Stimulated activated CD4-positive, alpha-beta T cell treated with anti-CD3 and anti-CD28 coated beads, Interleukin-12 subunit alpha, Interleukin-12 subunit beta, amount 100 ng/mL, for 4 hours (primary cell): ENCODE results near the gene ZC3H12D.
"Not testable (repeated sequence)": the region's sequence is repeated elsewhere in the genome, so short reads cannot be mapped to it uniquely, and the experiment has no call there.

ENCODE experiments used
- DNase-seq: peaks from one replicate; pipeline ENCODE4 v3.0.0-alpha.2; 2020

ZC3H12D gene

GRCh38 chr6:149483334-149483725 is 1.5 kb downstream of the ZC3H12D start:
- DNase-seq: no peak

- no peak for DNase-seq
Measured at GRCh38 chr6:149482545-149483333, 2.1 kb downstream of the ZC3H12D start.

- peak; percentile 38 for DNase-seq
Measured at GRCh38 chr6:149480502-149481280, 4.1 kb downstream of the ZC3H12D start.

GRCh38 chr6:149478631-149479314 is 6.0 kb downstream of the ZC3H12D start:
- no peak for DNase-seq

- no peak for DNase-seq
Measured at GRCh38 chr6:149477544-149477943, 7.3 kb downstream of the ZC3H12D start.

- DNase-seq: no peak
Measured at GRCh38 chr6:149476789-149477455, 7.9 kb downstream of the ZC3H12D start.

GRCh38 chr6:149474108-149474935 is 10.5 kb downstream of the ZC3H12D start:
- DNase-seq: no peak

GRCh38 chr6:149473080-149474052 is 11.4 kb downstream of the ZC3H12D start:
- DNase-seq: no peak

- no peak for DNase-seq
Measured at GRCh38 chr6:149472241-149472640, 12.6 kb downstream of the ZC3H12D start.

- no peak for DNase-seq
Measured at GRCh38 chr6:149471801-149472200, 13.0 kb downstream of the ZC3H12D start.

- no peak for DNase-seq
Measured at GRCh38 chr6:149470948-149471347, 13.9 kb downstream of the ZC3H12D start.

- no peak for DNase-seq
Measured at GRCh38 chr6:149468179-149468578, 16.6 kb downstream of the ZC3H12D start.

- DNase-seq: no peak
Measured at GRCh38 chr6:149467265-149467664, 17.5 kb downstream of the ZC3H12D start.

- DNase-seq: no peak
Measured at GRCh38 chr6:149464411-149464810, 20.4 kb downstream of the ZC3H12D start.

GRCh38 chr6:149463781-149464180 is 21.0 kb downstream of the ZC3H12D start:
- no peak for DNase-seq

GRCh38 chr6:149462712-149463111 is 22.1 kb downstream of the ZC3H12D start:
- not testable (repeated sequence) for DNase-seq

GRCh38 chr6:149461670-149462069 is 23.1 kb downstream of the ZC3H12D start:
- no peak for DNase-seq

GRCh38 chr6:149460249-149460648 is 24.6 kb downstream of the ZC3H12D start:
- not testable (repeated sequence) for DNase-seq

GRCh38 chr6:149459761-149460160 is 25.1 kb downstream of the ZC3H12D start:
- no peak for DNase-seq

- no peak for DNase-seq
Measured at GRCh38 chr6:149458806-149459205, 26.0 kb downstream of the ZC3H12D start.

GRCh38 chr6:149458196-149458595 is 26.6 kb downstream of the ZC3H12D start:
- DNase-seq: no peak
